Psoas muscle (tissue), 8 donors: ENCODE data around the gene SYS1. TPM values are rescaled to one million over a fixed set of nuclear protein-coding genes. Genes with fewer than 3 reads are reported as not detected.

ENCODE experiments used
- ATAC-seq, 4 donors: fragments of 200-7000 bp; cut with Tn5 transposase; one replicate each; pipeline ENCODE4 v1.9.1; 2020; ENCODE audit warnings: moderate library complexity in 3 of 4, mild to moderate bottlenecking in 2 of 4
- DNase-seq, 2 donors: peaks; one replicate each; pipeline ENCODE4 v3.0.0-alpha.2; 2020
- H3K27ac ChIP-seq: fragments of 200-600 bp; one replicate; pipeline ENCODE4 v1.8.0; 2022
- H3K27me3 ChIP-seq, 3 donors: fragments of 200-600 bp in 1 of 3; one replicate each; pipeline versions ENCODE4 v1.6.1 to v1.8.0; 2013 to 2022; ENCODE audit warnings: low read length in 2 of 3, mild to moderate bottlenecking in 2 of 3, moderate library complexity in 1 of 3; ENCODE audit not compliant: insufficient read depth in 3 of 3
- H3K36me3 ChIP-seq, 2 donors: fragments of 200-600 bp in 1 of 2; one replicate each; pipeline versions ENCODE4 v1.6.1 to v1.8.0; 2013 to 2022; ENCODE audit warnings: low read depth in 1 of 2, mild to moderate bottlenecking in 1 of 2, moderate library complexity in 1 of 2; ENCODE audit not compliant: insufficient read depth in 1 of 2
- H3K4me1 ChIP-seq: fragments of 200-600 bp; one replicate; pipeline ENCODE4 v1.8.0; 2022
- H3K4me3 ChIP-seq: fragments of 200-600 bp; one replicate; pipeline ENCODE4 v1.8.0; 2022; ENCODE audit warnings: mild to moderate bottlenecking
- H3K9me3 ChIP-seq: fragments of 200-600 bp; one replicate; pipeline ENCODE4 v1.8.0; 2022
- CTCF ChIP-seq: fragments of 200-600 bp; IDR thresholded peaks from one replicate; pipeline ENCODE4 v1.8.0; 2022; ENCODE audit warnings: antibody characterized with exemption
- WGBS, 3 donors: extraction: QIAGEN DNeasy Blood & Tissue Kit; methylation state at CpG; one replicate each; pipeline versions ENCODE4 v1.1.6 to v1.1.7; 2013; 5-methylcytosine and 5-hydroxymethylcytosine counted together
- intact Hi-C, 2 donors: fragments of 100-400 bp; cut with DNase I; formaldehyde crosslinking; loops; one replicate each; pipeline versions ENCODE4 v1.11.0 to v1.14.2; 2022
- polyA plus RNA-seq, 3 donors: library from polyadenylated mRNA; stranded (reverse); fragments of 200-250 nt; gene quantifications; one replicate each; pipeline ENCODE4 v1.2.3, GENCODE V29; 2013
- total RNA-seq, 4 donors: library from RNA; stranded (reverse); fragmentation: NEBNext Ultra II Directional in 2 of 4; extraction: Animal tissue kit (Norgen Biotek cat#: 25700) in 2 of 4; gene quantifications; one replicate each; pipeline versions ENCODE4 v1.2.1 to v1.2.4, GENCODE V29; 2021 to 2023
- donor health status: healthy with polysubstance abuse.
- donor health status: DM: no; HTN: no; CAD: no; lungs with moderate emphysema.
- donor health status: Bipolar disorder and iron deficiency.
- donor health status: healthy.
- donor health status: DM: yes; HTN: yes; CAD: no.
- donor health status: DM: no; HTN: no; CAD: no.
- donor health status: DM: no; HTN: no; CAD: no.
- donor health status: DM: yes; HTN: yes; CAD: no.

SYS1 gene
- total and polyA plus RNA-seq, 7 donors, result 17.1 to 73.3 (median 29.6) TPM

- Histone ChIP-seq H3K4me1 (peaks cover 35% of the 10 kb centered on the region), H3K9me3 (no peaks in the 10 kb centered on the region), H3K27me3 (no peaks in the 10 kb centered on the region), H3K27ac (no peak overlapping the region), H3K4me3 (no peak overlapping the region), H3K36me3 (no peaks in the 10 kb centered on the region)
- no peak for DNase-seq
- no peak for ATAC-seq
- intact Hi-C loops, result loop anchor here in 1 of 2 donors (10.0 kb wide), 1 partner anchor 442 kb away; the partner anchor contains the start of genes DNTTIP1 and WFDC3
- TF ChIP-seq CTCF, result no peak
- WGBS, 3 donors, result 83 to 89% (median 86%) methylated on average over 3 of the region's 3 CpGs
Measured at GRCh38 chr20:45352729-45353128, 10.2 kb upstream of the SYS1 start.

GRCh38 chr20:45353746-45354145 is 9.2 kb upstream of the SYS1 start:
- Histone ChIP-seq H3K9me3 (no peaks in the 10 kb centered on the region), H3K4me3 (no peak overlapping the region), H3K27ac (peak overlapping the region; percentile 90), H3K36me3 (no peaks in the 10 kb centered on the region), H3K4me1 (peaks cover 40% of the 10 kb centered on the region), H3K27me3 (no peaks in the 10 kb centered on the region)
- ATAC-seq (no peak), DNase-seq (no peak)
- intact Hi-C loops, result loop anchor here in 1 of 2 donors (10.0 kb wide), 1 partner anchor 441 kb away; the partner anchor contains the start of genes DNTTIP1 and WFDC3
- TF ChIP-seq CTCF, result no peak
- WGBS, 3 donors, result 79 to 91% (median 85%) methylated on average over 1 of the region's 1 CpG

GRCh38 chr20:45354423-45355208 is 8.3 kb upstream of the SYS1 start:
- 69 to 73% (median 72%) methylated on average over 9 of the region's 9 CpGs for WGBS, 3 donors

GRCh38 chr20:45355209-45356084 is 7.5 kb upstream of the SYS1 start:
- ATAC-seq (no peak), DNase-seq (no peak)
- 53 to 85% (median 72%) methylated on average over 5 of the region's 5 CpGs for WGBS, 3 donors
- Histone ChIP-seq H3K36me3 (no peaks in the 10 kb centered on the region), H3K27ac (peak overlapping the region; percentile 90), H3K27me3 (no peaks in the 10 kb centered on the region), H3K9me3 (no peaks in the 10 kb centered on the region), H3K4me3 (no peak overlapping the region), H3K4me1 (peaks cover 56% of the 10 kb centered on the region)
- no peak for TF ChIP-seq CTCF
- intact Hi-C loops, result loop anchor here in 1 of 2 donors (10.0 kb wide), 1 partner anchor 439 kb away; the partner anchor contains the start of genes DNTTIP1 and WFDC3

More at GRCh38 chr20:45354423-45355208, 8.3 kb upstream of the SYS1 start:
- no peak for ATAC-seq
- H3K36me3 ChIP-seq, result no peaks in the 10 kb centered on the region
- intact Hi-C loops, result loop anchor here in 1 of 2 donors (10.0 kb wide), 1 partner anchor 440 kb away; the partner anchor contains the start of genes DNTTIP1 and WFDC3
- peaks cover 49% of the 10 kb centered on the region for H3K4me1 ChIP-seq
- H3K27me3 ChIP-seq, result no peaks in the 10 kb centered on the region
- no peaks in the 10 kb centered on the region for H3K9me3 ChIP-seq
- no peak overlapping the region for H3K4me3 ChIP-seq
- DNase-seq, result no peak
- peak overlapping the region; percentile 90 for H3K27ac ChIP-seq
- TF ChIP-seq CTCF, result no peak
